ENCODE data around the gene ADARB2. TPM values are rescaled to one million over a fixed set of nuclear protein-coding genes. Genes with fewer than 3 reads are reported as not detected.
"Not testable (repeated sequence)": the region's sequence is repeated elsewhere in the genome, so short reads cannot be mapped to it uniquely, and the experiment has no call there.

The ADARB2 gene
- total RNA-seq, 1 donor from 2014 or later = 0.10 TPM

DNA sequence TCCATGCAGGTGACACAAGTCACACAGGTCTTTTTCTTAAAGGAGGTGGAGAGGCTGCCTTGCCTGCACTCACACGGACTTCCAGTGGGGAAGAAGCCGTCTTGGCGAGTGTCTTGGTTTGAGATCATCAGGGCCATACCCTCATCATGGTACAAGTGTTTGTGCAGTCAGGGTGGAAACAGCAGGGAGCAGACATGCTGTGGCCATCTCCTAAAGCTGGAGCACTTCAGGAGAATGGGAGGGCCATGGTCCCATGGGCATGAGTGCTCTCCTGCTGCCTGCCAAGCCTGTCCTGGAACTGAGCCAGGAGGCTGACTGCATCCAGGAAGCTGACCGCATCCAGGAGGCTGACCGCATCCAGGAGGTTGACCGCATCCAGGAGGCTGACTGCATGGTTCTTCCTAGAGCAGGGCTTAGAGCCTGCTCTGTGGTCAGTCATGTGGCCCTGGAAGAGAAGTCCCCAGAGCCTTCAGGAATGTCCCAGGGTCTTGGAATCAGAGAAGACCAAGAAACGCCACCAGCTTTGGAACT is 98.4 kb downstream of the ADARB2 start:
- no peak for DNase-seq

DNA sequence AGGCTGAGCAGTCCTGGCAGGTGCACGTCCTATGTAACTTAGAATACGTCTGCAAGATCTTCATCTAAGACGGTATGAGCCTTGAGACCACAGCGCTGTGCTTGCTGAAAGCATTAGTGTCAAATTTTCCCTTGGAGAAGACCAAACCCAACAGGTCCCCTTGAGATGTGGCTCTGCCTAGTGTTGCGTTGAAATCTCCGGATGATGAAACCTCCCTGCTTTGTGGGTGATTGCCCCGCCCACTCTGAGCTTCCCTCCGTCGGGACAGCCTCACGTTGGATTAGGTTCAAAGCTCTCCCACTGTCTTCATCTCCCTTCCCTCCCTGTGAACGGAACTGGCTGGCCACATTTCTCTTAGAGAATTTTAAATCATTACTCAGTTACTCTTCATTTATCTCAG is 102.0 kb downstream of the ADARB2 start:
- DNase-seq = no peak

DNA sequence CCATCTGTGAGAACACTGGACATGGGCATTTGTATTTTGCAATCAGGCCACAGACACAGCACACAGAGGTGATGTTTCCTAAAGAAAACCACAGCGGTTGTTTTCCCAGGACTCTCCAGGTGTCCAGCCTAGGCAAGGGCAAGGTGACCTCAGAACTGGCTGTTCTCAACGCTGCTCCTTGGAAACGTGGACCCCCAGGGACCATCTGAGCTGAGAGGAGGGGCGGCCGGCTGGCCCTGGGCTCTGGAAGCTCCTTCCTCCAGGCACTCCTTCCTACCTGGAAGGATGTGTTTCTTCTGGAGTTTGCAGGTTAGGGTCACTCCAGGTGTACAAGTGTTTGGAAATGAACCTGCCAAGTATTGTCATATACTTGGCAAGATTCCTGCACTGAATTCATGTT is 103.1 kb downstream of the ADARB2 start:
- DNase-seq = no peak

DNA sequence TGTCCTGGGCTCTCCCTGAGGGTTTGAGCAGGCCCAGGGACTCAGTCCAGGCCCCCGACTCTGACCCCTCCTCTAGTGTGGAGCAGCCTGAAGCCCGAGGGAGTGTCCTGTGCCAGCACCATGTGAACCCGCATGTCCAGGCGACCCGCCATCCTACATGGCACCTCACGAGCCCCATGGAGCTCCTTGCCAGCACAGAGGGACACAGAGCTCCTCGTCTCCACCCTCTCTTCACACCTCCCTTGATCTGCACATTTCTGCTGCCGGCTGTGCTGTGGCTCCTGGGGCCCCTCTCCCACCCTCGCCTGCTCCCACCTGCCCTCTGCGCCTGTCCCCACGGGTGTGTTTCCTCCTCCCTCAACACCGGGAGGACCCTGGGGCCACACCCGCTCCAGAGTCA is 103.5 kb downstream of the ADARB2 start:
- no peak for DNase-seq

DNA sequence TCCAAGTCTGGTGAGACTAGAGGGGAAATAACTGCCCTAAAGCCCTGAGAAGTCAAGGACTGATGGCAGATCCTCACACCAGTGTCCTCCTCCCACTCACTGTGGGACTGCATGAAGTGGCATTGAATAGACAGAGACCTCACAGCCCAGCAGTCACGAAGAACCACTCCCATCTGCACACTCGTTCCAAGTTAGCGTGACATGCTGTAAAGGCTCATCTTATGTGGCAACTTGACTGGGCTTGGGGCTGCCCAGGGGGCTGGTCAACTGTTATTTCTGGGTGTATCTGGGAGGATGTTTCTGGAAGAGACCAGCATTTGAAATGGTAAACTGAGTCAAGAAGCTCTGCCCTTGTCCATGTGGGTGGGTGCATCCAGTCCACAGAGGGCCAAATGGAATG is 104.7 kb downstream of the ADARB2 start:
- no peak for DNase-seq

DNA sequence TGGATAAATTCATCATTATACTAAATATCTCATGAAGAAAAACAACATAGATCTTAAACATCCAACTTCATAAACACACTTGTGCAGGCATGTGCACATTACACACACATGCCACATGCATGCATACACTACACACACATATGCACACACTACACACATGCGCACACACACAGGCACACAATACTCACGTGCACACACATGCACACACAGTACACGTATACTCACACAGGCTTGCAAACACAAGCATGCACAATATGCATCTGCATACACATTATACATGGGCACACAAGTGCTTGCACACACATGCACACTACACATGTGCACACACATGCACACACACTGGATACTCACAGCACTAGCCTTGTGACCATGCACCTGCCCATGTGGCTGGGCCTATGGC is 105.2 kb downstream of the ADARB2 start:
- no peak for DNase-seq

DNA sequence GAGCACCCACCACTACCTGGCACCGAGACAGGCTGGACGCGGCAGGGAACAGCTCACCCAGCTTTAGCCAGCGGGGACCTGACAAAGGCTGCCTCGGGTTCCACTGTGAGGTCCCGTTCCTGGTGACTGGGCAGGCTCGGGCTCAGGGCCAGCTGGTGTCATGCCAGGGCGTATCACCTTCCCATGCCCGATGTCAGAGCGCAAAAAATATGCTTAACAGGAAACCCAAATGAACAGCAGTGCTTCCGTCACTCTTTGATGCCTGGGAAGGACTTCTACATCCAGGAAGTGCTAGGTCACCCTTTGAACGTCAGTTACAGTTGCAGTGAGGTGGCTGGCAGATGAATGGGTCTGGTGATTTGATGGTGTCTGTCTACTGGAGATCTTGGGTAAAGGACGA is 106.0 kb downstream of the ADARB2 start:
- no peak for DNase-seq

DNA sequence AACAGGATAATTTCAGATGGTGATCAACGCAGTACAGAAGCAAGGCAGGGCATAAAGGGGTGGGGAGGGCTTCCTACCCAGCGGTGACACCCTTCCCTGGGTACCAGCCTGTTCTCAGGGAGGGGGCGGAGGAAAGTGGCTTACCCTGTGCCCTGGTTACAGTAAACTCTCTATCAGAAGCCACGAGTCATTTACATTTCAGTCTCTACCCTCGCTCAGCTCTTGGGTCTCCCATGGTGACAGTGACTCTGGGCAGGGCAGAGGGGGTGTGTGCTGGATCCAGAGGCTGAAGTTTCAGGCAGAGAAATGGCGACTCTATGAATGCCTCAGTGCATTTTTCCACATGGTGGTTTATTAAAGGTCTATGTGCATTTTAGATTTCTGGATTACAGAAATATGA is 107.0 kb downstream of the ADARB2 start:
- DNase-seq = no peak

DNA sequence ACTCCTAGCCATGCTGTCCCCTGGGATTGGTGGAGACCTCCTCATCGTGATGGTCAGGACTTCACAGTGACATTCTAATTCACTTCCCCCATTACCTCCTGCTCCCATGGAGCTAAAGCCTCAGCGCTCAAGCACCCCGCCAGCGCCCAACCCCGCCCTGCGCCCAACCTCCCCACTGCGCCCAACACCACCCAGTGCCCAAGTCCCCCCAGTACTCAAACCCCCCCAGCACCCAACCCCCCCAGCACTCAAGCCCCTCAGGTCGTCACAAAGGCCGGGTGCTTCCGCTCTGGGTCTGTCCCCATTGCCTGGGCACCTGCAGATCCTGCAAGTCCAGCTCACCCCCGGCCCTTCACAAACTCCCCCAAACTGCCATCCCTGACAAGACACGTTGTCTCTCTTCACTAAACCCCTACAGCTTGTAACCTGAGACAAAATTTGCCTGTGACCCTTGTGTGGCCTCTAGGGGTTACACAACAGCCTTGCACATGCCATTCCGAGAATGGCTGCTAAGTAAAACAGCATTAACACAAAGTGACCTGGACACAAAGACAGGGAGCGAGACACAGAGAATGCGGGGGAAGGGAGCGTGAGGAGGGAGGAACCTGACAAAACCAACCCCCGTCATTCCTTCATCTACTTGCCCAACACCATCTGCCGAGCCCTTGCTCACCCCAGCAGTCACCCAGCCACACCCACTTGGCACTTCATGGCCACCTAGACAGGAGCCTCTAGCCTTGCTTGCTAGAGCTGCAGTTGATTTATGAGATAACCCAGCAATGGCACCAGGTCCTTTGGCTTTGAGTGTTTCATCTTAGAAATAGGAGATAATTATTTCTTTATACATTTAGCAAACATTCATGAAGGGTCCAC is 107.8 kb downstream of the ADARB2 start:
- DNase-seq = no peak

DNA sequence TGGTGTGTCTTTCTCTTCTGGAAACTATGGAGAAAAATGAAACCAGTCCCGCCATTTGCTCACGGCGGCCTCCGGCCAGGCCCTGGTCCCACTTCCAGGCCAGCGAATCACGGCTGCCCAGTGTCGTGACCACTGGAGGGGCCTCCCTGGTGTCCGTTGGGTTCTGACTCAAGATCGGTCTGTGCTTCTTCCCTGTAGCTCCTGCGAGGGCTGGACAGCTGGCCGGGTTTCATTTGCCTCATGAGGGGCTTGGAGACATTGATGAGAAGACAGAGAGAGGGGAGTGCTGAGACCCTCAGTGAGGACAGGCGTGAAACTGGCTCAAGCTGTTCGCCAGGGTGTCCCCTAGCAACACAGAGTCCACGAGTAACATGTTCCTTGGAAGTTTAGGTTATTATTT is 108.6 kb downstream of the ADARB2 start:
- DNase-seq = no peak

DNA sequence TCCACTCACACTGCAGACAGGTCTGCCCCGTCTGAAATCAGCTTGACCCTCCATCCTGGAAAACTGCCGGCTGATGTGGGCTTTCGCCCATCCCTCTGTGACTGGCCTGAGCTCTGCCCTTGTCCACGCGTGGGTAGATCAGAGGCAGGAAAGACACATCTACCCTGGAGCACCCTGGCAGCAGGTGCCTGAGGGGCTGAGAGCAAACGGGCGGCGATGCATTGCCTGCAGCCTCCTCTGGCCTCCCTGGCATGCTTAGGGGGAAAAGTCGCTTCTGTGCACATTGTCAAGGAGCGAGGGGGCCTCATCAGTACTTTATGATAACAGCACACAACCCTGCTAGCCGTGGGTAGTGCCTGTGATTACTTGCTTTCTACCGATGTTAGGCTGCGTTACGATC is 109.4 kb downstream of the ADARB2 start:
- no peak for DNase-seq

DNA sequence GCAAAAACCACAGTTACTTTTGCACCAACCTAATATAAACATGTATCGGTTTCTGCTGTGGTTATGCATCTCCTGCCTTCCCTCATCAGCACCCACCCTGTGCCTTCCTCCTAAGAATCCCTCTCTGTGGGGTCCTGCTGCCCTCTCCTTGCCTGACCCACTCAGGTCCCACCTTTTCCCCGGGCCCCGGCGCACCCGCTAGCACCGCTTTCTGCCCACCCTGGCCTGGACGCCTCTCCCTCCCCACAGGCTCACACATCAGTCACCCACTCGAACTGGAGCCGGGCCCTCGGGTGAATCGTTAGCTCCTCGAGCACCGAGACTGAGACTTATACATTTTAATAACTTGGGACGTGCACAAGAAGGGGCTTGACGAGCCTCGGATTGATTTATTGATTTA is 110.5 kb downstream of the ADARB2 start:
- DNase-seq = no peak

DNA sequence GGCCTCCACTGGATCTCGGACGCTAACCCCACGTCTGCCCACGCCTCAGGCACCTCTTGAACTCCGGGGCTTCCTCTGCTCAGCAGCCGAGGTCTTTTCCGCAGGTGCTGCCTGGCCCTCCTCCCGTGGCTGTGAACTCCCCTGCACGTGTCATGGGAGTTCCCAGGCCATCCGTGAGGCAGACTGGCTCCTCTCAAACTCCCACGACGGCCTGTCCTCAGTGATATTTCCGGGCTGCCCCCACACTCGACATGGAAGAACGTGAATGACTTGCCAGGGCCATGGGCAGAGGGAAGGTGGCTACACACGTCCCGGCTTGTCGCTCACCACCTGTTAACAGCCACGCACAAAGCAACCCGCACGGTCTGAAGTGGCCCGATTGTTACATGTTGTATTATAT is 110.9 kb downstream of the ADARB2 start:
- no peak for DNase-seq

DNA sequence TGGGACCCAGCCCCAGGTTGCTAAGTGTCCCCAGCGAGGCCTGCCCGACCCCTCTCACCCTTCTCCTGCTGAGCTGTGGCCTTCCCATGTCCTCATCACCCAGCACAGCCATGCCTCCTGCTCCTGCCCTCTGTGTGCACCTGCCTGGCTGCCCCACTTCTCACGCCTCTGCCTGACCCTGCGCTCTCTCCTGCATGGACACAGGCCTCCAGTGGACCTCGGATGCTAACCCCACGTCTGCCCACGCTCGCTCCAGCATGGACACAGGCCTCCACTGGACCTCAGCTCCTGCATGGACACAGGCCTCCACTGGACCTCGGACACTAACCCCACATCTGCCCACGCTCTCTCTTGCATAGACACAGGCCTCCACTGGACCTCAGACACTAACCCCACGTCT is 111.6 kb downstream of the ADARB2 start:
- DNase-seq = no peak

DNA sequence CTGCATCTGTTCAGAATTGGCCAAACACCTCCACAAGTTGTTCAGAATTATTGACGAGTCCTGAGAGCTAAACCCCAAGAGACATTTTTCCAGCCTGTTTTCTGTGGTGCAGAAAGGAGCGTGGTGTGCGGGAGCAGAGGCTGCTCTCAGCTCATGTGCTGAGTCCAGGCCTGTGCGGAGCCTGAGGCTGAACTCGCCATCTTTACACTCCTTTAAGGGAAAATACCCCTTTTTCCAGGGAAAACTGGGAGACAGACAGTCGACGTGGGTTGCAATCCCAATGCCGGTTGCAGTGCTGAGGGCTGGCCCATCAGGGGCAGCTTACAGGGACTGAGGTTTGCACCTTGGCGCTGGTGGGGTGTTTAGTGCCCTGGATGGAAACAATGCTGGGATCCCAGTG is 112.2 kb downstream of the ADARB2 start:
- DNase-seq = no peak

DNA sequence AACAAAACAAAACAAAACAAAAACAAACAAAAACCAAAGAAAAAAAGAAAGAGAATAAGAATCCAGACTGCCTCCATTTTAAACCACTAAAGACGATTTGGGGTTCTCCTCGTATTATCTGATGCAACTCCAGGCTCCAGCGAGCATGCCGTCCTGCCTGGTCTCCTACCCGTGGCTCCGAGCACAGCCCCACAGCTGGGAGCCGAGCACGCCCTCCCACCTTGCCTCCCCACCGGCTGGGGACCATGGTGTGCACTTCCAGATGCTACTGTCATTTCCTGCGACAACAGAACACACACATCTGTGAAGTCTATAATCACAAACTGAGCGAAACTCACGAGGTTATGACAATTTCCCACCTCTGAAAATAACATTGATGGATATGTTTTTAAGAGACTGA is 113.1 kb downstream of the ADARB2 start:
- DNase-seq = no peak

DNA sequence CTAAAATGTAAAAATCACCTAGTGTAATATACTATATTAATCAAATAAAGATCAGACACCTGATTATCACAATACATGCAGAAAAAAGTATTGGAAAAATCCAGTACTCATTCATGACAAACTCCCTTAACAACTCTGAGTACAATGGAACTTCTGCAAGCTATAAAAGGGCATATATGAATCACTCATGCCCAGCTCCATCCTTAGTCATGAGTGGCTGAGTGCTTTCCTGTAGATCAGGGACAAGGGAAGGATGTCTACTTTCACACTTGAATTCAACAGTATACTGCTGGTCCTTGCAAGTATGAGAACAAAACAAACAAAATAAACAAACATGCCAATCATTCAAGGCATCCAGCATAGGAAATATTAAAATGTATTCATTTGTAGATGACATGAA is 116.5 kb downstream of the ADARB2 start:
- DNase-seq = no peak

DNA sequence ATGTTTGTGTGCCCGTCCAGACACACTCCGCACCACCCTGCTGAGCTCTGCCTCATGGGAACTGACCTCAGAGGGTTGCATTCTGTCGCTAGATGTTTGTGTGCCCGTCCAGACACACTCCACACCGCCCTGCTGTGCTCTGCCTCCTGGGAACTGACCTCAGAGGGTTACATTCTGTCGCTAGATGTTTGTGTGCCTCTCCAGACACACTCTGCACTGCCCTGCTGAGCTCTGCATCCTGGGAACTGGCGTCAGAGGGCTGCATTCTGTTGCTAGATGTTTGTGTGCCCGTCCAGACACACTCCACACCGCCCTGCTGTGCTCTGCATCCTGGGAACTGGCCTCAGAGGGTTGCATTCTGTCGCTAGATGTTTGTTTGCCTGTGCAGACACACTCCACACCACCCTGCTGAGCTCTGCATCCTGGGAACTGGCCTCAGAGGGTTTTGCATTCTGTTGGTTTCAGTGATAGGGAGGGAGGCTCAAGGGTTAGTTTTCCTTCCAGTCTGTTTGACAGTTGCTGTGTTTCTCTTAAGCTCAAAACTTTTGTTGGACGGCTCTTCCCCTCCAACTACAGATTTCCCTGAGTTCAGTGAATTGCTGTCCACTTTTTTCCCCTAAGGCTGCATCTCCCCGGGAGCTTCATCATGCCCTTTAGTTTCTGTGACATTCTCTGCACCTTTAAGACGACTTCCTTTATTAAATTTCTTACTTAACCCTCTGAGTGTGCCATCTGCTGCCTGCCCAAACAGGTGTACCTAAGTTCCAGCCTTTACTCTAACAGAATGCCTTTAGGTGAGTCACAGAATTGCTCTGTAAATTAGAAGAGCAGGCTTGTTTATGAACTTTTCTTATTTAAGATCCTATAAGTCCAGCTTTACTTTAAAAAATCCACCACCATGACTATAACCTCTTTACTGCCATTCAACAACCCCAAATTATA is 119.7 kb downstream of the ADARB2 start:
- DNase-seq = not testable (repeated sequence)

DNA sequence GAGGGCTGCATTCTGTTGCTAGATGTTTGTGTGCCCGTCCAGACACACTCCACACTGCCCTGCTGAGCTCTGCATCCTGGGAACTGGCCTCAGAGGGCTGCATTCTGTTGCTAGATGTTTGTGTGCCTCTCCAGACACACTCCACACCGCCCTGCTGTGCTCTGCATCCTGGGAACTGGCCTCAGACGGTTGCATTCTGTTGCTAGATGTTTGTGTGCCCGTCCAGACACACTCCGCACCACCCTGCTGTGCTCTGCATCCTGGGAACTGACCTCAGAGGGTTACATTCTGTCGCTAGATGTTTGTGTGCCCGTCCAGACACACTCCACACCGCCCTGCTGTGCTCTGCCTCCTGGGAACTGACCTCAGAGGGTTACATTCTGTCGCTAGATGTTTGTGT is 120.6 kb downstream of the ADARB2 start:
- DNase-seq = not testable (repeated sequence)

DNA sequence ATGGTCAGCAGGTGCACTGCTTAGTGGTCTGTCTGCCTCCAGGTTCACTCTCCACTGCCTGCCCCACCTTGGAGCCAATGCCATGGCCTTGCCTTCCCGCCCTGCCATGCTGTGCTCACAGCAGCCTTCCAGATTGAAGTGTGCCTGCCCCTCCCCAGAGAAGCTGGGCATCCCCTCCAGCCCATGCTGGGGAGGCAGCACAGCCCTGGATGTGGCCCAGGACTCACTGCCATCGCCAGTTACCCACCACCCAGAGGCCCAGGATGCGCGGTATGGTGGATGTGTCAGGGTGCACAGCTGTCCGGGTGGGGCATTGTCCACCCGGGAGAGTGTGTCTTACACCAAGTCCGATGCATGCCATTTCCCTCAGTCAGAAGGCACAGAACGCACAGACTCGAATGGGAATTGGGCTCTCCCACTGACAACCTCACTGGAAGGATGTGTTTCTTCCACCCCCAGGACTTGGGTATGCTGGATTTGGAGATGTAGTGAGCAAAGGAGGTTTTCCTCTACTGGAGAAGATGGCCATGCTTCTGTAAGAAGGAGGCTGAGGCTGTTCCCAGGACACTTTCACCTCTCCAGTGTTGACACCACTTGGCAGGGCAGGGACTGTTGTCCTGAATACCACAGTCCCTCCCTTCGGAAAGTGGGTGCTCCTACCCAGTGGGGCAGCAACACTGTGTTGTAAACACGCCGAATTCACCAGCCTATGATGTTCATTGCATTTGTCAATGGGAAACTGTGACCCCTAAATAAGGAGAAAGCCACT is 122.0 kb downstream of the ADARB2 start:
- DNase-seq = no peak

DNA sequence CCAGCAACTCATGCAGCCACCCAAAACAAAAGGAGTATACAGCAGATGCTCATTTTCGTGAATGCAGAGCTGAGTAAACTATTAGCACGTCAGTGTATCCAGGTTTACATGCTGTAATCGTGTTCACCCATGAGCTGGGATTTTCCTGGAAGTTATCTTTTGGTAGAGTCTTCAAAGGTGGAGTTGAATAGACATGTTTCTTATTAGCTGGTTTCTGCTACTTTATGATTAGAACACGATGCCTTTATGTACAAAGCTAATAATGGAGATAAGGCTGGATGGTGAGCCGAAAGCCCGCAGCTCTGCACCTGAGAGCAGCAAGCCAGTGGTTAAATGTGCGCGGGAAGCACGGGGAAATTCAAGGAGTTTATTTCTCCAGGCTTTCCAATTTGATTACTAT is 123.8 kb downstream of the ADARB2 start:
- DNase-seq = no peak

DNA sequence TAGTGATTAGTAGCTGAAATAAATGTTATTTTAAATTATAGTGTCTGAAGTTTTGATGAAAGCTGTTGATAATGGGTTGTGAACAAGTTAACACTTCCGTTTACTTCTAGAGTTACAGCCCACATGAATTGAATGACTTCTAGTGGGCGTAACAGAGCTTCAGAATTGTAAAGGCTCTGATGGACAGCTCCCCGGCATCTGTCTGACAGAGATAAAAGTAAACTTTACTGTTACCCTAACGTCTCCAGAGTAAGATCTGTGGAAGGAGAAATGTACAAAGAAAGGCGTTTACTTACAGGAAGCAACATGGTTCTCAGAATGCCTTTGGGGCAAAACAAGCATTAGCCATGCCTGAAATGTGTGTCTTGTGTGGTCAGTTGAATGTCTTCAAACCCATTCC is 124.4 kb downstream of the ADARB2 start:
- DNase-seq = no peak
